ENCODE results near the gene GPRC5A. TPM values are rescaled to one million over a fixed set of nuclear protein-coding genes. Genes with fewer than 3 reads are reported as not detected.

The GPRC5A gene
- total and polyA plus RNA-seq, 2 experiments from 2014 or later, result 0.16 to 0.38 TPM

DNA sequence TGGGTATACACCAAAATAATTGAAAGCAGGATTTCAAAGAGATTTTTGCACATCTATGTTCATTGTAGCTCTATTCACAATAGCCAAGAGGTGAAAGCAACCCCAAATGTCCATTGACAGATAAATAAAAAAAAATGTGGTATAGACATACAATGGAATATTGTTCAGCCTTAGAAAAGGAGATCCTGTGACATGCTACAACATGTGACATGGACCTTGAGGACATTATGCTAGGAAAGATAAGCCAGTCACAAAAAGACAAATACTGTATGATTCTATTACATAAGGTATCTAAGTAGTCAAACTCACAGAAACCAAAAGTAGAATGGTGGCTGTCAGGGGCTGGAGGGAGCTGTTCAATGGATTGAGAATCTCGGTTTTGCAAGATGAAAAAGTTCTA, 48.5 kb downstream of the GPRC5A start:
- no peaks in the 10 kb centered on the region for H4K20me1 ChIP-seq (replicated peaks; ENCODE audit: insufficient read depth)
- H3K27ac ChIP-seq (ENCODE audit: low read depth), result no peak overlapping the region
- DNase-seq (ENCODE audit: low spot score), result no peak
- H3F3A ChIP-seq (replicated peaks; ENCODE audit: low read depth), result no peaks in the 10 kb centered on the region
- no peaks in the 10 kb centered on the region for H3K27me3 ChIP-seq (ENCODE audit: insufficient read depth)
- Mint-ChIP-seq H3K36me3 (ENCODE audit: low read depth) (no peaks in the 10 kb centered on the region), H3K4me3 (no peak overlapping the region), H3K27ac (no peak overlapping the region), H3K4me1 (peaks cover 3% of the 10 kb centered on the region; the same call in 1 of the 3 replicates), H3K27me3 (ENCODE audit: insufficient read depth, low read depth, poor library complexity) (peaks cover 2% of the 10 kb centered on the region), H3K9me3 (no peaks in the 10 kb centered on the region; the same call in 2 of the 3 replicates)
- no peak overlapping the region for H2AFZ ChIP-seq
- TF ChIP-seq ZNF331 (CRISPR knock-in tag; IDR thresholded peaks at IDR 0.05; ENCODE audit: low read depth) (no peak), EZH2phosphoT487 (IDR thresholded peaks at IDR 0.05; ENCODE audit: unreplicated experiment) (no peak), STAT1 (IDR thresholded peaks at IDR 0.05; ENCODE audit: unreplicated experiment) (no peak), JUNB (IDR thresholded peaks at IDR 0.05; ENCODE audit: unreplicated experiment) (no peak), EZH2 (IDR thresholded peaks at IDR 0.05; ENCODE audit: low read depth, unreplicated experiment) (no peak), NANOG (IDR thresholded peaks at IDR 0.05; ENCODE audit: borderline replicate concordance) (no peak), POLR2AphosphoS5 (IDR thresholded peaks at IDR 0.05; ENCODE audit: low read depth) (no peak), ZNF114 (CRISPR knock-in tag; IDR thresholded peaks at IDR 0.05) (no peak), CREB1 (CRISPR knock-in tag; IDR thresholded peaks at IDR 0.05; ENCODE audit: low read depth) (no peak)
- TF ChIP-seq, protein P1, sequence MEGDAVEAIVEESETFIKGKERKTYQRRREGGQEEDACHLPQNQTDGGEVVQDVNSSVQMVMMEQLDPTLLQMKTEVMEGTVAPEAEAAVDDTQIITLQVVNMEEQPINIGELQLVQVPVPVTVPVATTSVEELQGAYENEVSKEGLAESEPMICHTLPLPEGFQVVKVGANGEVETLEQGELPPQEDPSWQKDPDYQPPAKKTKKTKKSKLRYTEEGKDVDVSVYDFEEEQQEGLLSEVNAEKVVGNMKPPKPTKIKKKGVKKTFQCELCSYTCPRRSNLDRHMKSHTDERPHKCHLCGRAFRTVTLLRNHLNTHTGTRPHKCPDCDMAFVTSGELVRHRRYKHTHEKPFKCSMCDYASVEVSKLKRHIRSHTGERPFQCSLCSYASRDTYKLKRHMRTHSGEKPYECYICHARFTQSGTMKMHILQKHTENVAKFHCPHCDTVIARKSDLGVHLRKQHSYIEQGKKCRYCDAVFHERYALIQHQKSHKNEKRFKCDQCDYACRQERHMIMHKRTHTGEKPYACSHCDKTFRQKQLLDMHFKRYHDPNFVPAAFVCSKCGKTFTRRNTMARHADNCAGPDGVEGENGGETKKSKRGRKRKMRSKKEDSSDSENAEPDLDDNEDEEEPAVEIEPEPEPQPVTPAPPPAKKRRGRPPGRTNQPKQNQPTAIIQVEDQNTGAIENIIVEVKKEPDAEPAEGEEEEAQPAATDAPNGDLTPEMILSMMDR (conservative IDR thresholded peaks at IDR 0.05; ENCODE audit: low read depth in 2 of 2), result no peak
- TF ChIP-seq, protein P2, sequence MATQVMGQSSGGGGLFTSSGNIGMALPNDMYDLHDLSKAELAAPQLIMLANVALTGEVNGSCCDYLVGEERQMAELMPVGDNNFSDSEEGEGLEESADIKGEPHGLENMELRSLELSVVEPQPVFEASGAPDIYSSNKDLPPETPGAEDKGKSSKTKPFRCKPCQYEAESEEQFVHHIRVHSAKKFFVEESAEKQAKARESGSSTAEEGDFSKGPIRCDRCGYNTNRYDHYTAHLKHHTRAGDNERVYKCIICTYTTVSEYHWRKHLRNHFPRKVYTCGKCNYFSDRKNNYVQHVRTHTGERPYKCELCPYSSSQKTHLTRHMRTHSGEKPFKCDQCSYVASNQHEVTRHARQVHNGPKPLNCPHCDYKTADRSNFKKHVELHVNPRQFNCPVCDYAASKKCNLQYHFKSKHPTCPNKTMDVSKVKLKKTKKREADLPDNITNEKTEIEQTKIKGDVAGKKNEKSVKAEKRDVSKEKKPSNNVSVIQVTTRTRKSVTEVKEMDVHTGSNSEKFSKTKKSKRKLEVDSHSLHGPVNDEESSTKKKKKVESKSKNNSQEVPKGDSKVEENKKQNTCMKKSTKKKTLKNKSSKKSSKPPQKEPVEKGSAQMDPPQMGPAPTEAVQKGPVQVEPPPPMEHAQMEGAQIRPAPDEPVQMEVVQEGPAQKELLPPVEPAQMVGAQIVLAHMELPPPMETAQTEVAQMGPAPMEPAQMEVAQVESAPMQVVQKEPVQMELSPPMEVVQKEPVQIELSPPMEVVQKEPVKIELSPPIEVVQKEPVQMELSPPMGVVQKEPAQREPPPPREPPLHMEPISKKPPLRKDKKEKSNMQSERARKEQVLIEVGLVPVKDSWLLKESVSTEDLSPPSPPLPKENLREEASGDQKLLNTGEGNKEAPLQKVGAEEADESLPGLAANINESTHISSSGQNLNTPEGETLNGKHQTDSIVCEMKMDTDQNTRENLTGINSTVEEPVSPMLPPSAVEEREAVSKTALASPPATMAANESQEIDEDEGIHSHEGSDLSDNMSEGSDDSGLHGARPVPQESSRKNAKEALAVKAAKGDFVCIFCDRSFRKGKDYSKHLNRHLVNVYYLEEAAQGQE (IDR thresholded peaks at IDR 0.05; ENCODE audit: unreplicated experiment), result no peak
- TF ChIP-seq, protein P3, sequence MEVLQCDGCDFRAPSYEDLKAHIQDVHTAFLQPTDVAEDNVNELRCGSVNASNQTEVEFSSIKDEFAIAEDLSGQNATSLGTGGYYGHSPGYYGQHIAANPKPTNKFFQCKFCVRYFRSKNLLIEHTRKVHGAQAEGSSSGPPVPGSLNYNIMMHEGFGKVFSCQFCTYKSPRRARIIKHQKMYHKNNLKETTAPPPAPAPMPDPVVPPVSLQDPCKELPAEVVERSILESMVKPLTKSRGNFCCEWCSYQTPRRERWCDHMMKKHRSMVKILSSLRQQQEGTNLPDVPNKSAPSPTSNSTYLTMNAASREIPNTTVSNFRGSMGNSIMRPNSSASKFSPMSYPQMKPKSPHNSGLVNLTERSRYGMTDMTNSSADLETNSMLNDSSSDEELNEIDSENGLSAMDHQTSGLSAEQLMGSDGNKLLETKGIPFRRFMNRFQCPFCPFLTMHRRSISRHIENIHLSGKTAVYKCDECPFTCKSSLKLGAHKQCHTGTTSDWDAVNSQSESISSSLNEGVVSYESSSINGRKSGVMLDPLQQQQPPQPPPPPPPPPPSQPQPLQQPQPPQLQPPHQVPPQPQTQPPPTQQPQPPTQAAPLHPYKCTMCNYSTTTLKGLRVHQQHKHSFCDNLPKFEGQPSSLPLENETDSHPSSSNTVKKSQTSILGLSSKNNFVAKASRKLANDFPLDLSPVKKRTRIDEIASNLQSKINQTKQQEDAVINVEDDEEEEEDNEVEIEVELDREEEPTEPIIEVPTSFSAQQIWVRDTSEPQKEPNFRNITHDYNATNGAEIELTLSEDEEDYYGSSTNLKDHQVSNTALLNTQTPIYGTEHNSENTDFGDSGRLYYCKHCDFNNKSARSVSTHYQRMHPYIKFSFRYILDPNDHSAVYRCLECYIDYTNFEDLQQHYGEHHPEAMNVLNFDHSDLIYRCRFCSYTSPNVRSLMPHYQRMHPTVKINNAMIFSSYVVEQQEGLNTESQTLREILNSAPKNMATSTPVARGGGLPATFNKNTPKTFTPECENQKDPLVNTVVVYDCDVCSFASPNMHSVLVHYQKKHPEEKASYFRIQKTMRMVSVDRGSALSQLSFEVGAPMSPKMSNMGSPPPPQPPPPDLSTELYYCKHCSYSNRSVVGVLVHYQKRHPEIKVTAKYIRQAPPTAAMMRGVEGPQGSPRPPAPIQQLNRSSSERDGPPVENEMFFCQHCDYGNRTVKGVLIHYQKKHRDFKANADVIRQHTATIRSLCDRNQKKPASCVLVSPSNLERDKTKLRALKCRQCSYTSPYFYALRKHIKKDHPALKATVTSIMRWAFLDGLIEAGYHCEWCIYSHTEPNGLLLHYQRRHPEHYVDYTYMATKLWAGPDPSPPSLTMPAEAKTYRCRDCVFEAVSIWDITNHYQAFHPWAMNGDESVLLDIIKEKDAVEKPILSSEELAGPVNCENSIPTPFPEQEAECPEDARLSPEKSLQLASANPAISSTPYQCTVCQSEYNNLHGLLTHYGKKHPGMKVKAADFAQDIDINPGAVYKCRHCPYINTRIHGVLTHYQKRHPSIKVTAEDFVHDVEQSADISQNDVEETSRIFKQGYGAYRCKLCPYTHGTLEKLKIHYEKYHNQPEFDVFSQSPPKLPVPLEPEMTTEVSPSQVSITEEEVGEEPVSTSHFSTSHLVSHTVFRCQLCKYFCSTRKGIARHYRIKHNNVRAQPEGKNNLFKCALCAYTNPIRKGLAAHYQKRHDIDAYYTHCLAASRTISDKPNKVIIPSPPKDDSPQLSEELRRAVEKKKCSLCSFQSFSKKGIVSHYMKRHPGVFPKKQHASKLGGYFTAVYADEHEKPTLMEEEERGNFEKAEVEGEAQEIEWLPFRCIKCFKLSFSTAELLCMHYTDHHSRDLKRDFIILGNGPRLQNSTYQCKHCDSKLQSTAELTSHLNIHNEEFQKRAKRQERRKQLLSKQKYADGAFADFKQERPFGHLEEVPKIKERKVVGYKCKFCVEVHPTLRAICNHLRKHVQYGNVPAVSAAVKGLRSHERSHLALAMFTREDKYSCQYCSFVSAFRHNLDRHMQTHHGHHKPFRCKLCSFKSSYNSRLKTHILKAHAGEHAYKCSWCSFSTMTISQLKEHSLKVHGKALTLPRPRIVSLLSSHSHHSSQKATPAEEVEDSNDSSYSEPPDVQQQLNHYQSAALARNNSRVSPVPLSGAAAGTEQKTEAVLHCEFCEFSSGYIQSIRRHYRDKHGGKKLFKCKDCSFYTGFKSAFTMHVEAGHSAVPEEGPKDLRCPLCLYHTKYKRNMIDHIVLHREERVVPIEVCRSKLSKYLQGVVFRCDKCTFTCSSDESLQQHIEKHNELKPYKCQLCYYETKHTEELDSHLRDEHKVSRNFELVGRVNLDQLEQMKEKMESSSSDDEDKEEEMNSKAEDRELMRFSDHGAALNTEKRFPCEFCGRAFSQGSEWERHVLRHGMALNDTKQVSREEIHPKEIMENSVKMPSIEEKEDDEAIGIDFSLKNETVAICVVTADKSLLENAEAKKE (CRISPR knock-in tag; IDR thresholded peaks at IDR 0.05), result no peak
- TF ChIP-seq, protein P4, sequence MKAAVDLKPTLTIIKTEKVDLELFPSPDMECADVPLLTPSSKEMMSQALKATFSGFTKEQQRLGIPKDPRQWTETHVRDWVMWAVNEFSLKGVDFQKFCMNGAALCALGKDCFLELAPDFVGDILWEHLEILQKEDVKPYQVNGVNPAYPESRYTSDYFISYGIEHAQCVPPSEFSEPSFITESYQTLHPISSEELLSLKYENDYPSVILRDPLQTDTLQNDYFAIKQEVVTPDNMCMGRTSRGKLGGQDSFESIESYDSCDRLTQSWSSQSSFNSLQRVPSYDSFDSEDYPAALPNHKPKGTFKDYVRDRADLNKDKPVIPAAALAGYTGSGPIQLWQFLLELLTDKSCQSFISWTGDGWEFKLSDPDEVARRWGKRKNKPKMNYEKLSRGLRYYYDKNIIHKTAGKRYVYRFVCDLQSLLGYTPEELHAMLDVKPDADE (IDR thresholded peaks at IDR 0.05), result no peak
- no peaks in the 10 kb centered on the region for H3K4me1 ChIP-seq (ENCODE audit: insufficient read depth)
- H3K4me2 ChIP-seq, result no peak overlapping the region
- no peaks in the 10 kb centered on the region for H3K9me2 ChIP-seq (ENCODE audit: insufficient read depth)
- ATAC-seq, result no peak
- no peaks in the 10 kb centered on the region for H3K79me2 ChIP-seq (replicated peaks; ENCODE audit: insufficient read depth)
- H3K36me3 ChIP-seq (ENCODE audit: insufficient read depth), result no peaks in the 10 kb centered on the region
- no peak overlapping the region for H3K4me3 ChIP-seq

Data from GM23338 (cell line).